NB4 (cell line): ENCODE measurements around the gene SLC28A2.

ENCODE experiments used
- DNase-seq: peaks from one replicate; pipeline ENCODE4 v3.0.0; 2010; ENCODE audit warnings: low read depth
- H3K4me3 ChIP-seq: one replicate; pipeline ENCODE4 v1.5.1; 2011; ENCODE audit warnings: mild to moderate bottlenecking, low read depth, low read length, moderate library complexity
- CTCF ChIP-seq: IDR thresholded peaks from one replicate; pipeline ENCODE4 v1.5.1; 2012; ENCODE audit warnings: low read depth, low read length
- MAX ChIP-seq: IDR thresholded peaks from 2 replicates; pipeline ENCODE4 v1.6.1; 2011; ENCODE audit warnings: low read depth, low read length
- MYC ChIP-seq: IDR thresholded peaks from 2 replicates; pipeline ENCODE4 v1.6.1; 2011; ENCODE audit warnings: low read depth, low read length
- POLR2A ChIP-seq: IDR thresholded peaks from 2 replicates; pipeline ENCODE4 v1.6.1; 2011; ENCODE audit warnings: mild to moderate bottlenecking; ENCODE audit not compliant: insufficient read length; ENCODE audit errors: extremely low read depth

Gene SLC28A2

GRCh38 chr15:45224621-45225217 lies 27.3 kb upstream of the SLC28A2 start:
- H3K4me3 ChIP-seq = no peak overlapping the region

GRCh38 chr15:45225506-45226273 lies 26.3 kb upstream of the SLC28A2 start:
- no peak overlapping the region for H3K4me3 ChIP-seq
- no peak for DNase-seq
- TF ChIP-seq POLR2A (no peak), MAX (no peak), MYC (no peak), CTCF (peak; percentile 18)

More at GRCh38 chr15:45224621-45225217, 27.3 kb upstream of the SLC28A2 start:
- TF ChIP-seq POLR2A = no peak
- TF ChIP-seq MAX = no peak
- TF ChIP-seq MYC = no peak
- no peak for TF ChIP-seq CTCF
- DNase-seq = no peak

GRCh38 chr15:45228931-45229330 lies 23.1 kb upstream of the SLC28A2 start:
- DNase-seq = no peak
- no peak overlapping the region for H3K4me3 ChIP-seq
- TF ChIP-seq MAX = no peak
- TF ChIP-seq MYC = no peak
- TF ChIP-seq POLR2A = no peak
- TF ChIP-seq CTCF = no peak

GRCh38 chr15:45230245-45230965 lies 21.6 kb upstream of the SLC28A2 start:
- no peak overlapping the region for H3K4me3 ChIP-seq
- TF ChIP-seq MYC = no peak
- TF ChIP-seq MAX = no peak
- TF ChIP-seq CTCF = no peak
- TF ChIP-seq POLR2A = no peak
- no peak for DNase-seq

- no peak for TF ChIP-seq POLR2A
- TF ChIP-seq CTCF = no peak
- no peak for TF ChIP-seq MAX
- TF ChIP-seq MYC = no peak
- H3K4me3 ChIP-seq = no peak overlapping the region
- no peak for DNase-seq
These were observed 20.9 kb upstream of the SLC28A2 start for GRCh38 chr15:45231132-45231531.
